SK-N-SH treated with all-trans-retinoic acid at 6 μM for 48 hours (cell line): Measurements from ENCODE around the gene DPYSL4.

Experiments used
- ATAC-seq: fragments of 200-7000 bp; cut with Tn5 transposase; 3 replicates; pipeline ENCODE4 v1.9.1; 2020; ENCODE audit warnings: mild to moderate bottlenecking, moderate library complexity
- ARNTL ChIP-seq: fragments of 450-650 bp; formaldehyde crosslinking; IDR thresholded peaks from 2 replicates; pipeline ENCODE4 v1.5.0; 2020; ENCODE audit warnings: low read depth, mild to moderate bottlenecking, moderate library complexity, borderline replicate concordance
- BACH2 ChIP-seq: fragments of 250-450 bp; sonication (Bioruptor Pico); IDR thresholded peaks from 2 replicates; pipeline ENCODE4 v1.9.0; 2021; ENCODE audit warnings: mild to moderate bottlenecking, borderline replicate concordance
- CSDC2 ChIP-seq: fragments of 250-450 bp; sonication (Bioruptor Pico); IDR thresholded peaks from 2 replicates; pipeline ENCODE4 v1.5.0; 2020; ENCODE audit warnings: mild to moderate bottlenecking, moderate library complexity
- ESRRG ChIP-seq: fragments of 250-450 bp; sonication (Bioruptor Pico); IDR thresholded peaks from 2 replicates; pipeline ENCODE4 v1.6.1; 2021; ENCODE audit warnings: mild to moderate bottlenecking
- GLIS3 ChIP-seq: fragments of 250-450 bp; sonication (Bioruptor Pico); IDR thresholded peaks from 2 replicates; pipeline ENCODE4 v1.5.0; 2020; ENCODE audit warnings: mild to moderate bottlenecking, moderate library complexity
- ISL1 ChIP-seq: fragments of 250-450 bp; sonication (Bioruptor Pico); IDR thresholded peaks from 2 replicates; pipeline ENCODE4 v2.1.2; 2022; ENCODE audit warnings: mild to moderate bottlenecking, moderate library complexity
- OSR1 ChIP-seq: fragments of 250-450 bp; sonication (Bioruptor Pico); IDR thresholded peaks from 2 replicates; pipeline ENCODE4 v1.8.0; 2022; ENCODE audit warnings: moderate library complexity, mild to moderate bottlenecking, inconsistent platforms
- PPARA ChIP-seq: fragments of 250-450 bp; sonication (Bioruptor Pico); IDR thresholded peaks from 2 replicates; pipeline ENCODE4 v1.5.0; 2020; ENCODE audit warnings: mild to moderate bottlenecking, borderline replicate concordance
- RARB ChIP-seq: fragments of 250-450 bp; sonication (Bioruptor Pico); IDR thresholded peaks from 2 replicates; pipeline ENCODE4 v1.8.0; 2021; ENCODE audit warnings: mild to moderate bottlenecking, moderate library complexity
- SNAI2 ChIP-seq: fragments of 250-450 bp; sonication (Bioruptor Pico); IDR thresholded peaks from 2 replicates; pipeline ENCODE4 v1.5.0; 2020; ENCODE audit warnings: mild to moderate bottlenecking, moderate library complexity
- TCF4 ChIP-seq: fragments of 250-450 bp; sonication (Bioruptor Pico); IDR thresholded peaks from 2 replicates; pipeline ENCODE4 v1.8.0; 2021; ENCODE audit warnings: mild to moderate bottlenecking, moderate library complexity, borderline replicate concordance
- ZC3H10 ChIP-seq: fragments of 250-450 bp; sonication (Bioruptor Pico); IDR thresholded peaks from 2 replicates; pipeline ENCODE4 v1.5.1; 2021; ENCODE audit warnings: mild to moderate bottlenecking, moderate library complexity
- ZFP3 ChIP-seq: fragments of 250-450 bp; sonication (Bioruptor Pico); IDR thresholded peaks from 2 replicates; pipeline ENCODE4 v1.5.0; 2020; ENCODE audit warnings: mild to moderate bottlenecking, moderate library complexity
- ZNF565 ChIP-seq: fragments of 450-650 bp; formaldehyde crosslinking; conservative IDR thresholded peaks from 2 replicates; pipeline ENCODE4 v1.5.0; 2020; ENCODE audit warnings: low read depth, mild to moderate bottlenecking, moderate library complexity
- ZNF70 ChIP-seq: fragments of 450-650 bp; formaldehyde crosslinking; IDR thresholded peaks from 2 replicates; pipeline ENCODE4 v1.5.0; 2020; ENCODE audit warnings: mild to moderate bottlenecking, moderate library complexity
- ZNF8 ChIP-seq: fragments of 450-650 bp; formaldehyde crosslinking; IDR thresholded peaks from 2 replicates; pipeline ENCODE4 v1.5.0; 2020; ENCODE audit warnings: mild to moderate bottlenecking, moderate library complexity
- TF ChIP-seq, protein P1 (sequence below): fragments of 250-450 bp; sonication (Bioruptor Pico); IDR thresholded peaks from 2 replicates; pipeline ENCODE4 v1.8.0; 2020; ENCODE audit warnings: mild to moderate bottlenecking, moderate library complexity, borderline replicate concordance
- TF ChIP-seq, protein P2 (sequence below): fragments of 250-450 bp; sonication (Bioruptor Pico); IDR thresholded peaks from 2 replicates; pipeline ENCODE4 v1.8.0; 2021; ENCODE audit warnings: low read depth, mild to moderate bottlenecking, moderate library complexity, borderline replicate concordance
- TF ChIP-seq, protein P3 (sequence below): fragments of 250-450 bp; sonication (Bioruptor Pico); IDR thresholded peaks from 2 replicates; pipeline ENCODE4 v1.5.1; 2020; ENCODE audit warnings: low read depth, mild to moderate bottlenecking, moderate library complexity
- TF ChIP-seq, protein P4 (sequence below): fragments of 250-450 bp; sonication (Bioruptor Pico); IDR thresholded peaks from 2 replicates; pipeline ENCODE4 v1.5.0; 2020; ENCODE audit warnings: mild to moderate bottlenecking, moderate library complexity
- TF ChIP-seq, protein P5 (sequence below): fragments of 250-450 bp; sonication (Bioruptor Pico); IDR thresholded peaks from 2 replicates; pipeline ENCODE4 v1.5.1; 2021; ENCODE audit warnings: mild to moderate bottlenecking, moderate library complexity

Gene DPYSL4

GRCh38 chr10:132246296-132246695 lies 59.5 kb downstream of the DPYSL4 start:
- ATAC-seq, result no peak
- TF ChIP-seq, protein P1, sequence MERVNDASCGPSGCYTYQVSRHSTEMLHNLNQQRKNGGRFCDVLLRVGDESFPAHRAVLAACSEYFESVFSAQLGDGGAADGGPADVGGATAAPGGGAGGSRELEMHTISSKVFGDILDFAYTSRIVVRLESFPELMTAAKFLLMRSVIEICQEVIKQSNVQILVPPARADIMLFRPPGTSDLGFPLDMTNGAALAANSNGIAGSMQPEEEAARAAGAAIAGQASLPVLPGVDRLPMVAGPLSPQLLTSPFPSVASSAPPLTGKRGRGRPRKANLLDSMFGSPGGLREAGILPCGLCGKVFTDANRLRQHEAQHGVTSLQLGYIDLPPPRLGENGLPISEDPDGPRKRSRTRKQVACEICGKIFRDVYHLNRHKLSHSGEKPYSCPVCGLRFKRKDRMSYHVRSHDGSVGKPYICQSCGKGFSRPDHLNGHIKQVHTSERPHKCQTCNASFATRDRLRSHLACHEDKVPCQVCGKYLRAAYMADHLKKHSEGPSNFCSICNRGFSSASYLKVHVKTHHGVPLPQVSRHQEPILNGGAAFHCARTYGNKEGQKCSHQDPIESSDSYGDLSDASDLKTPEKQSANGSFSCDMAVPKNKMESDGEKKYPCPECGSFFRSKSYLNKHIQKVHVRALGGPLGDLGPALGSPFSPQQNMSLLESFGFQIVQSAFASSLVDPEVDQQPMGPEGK (CRISPR knock-in tag), result no peak
- TF ChIP-seq ZFP3 (CRISPR knock-in tag) (no peak), PPARA (CRISPR knock-in tag) (no peak), ZC3H10 (CRISPR knock-in tag) (no peak), ARNTL (no peak), OSR1 (CRISPR knock-in tag) (no peak), RARB (CRISPR knock-in tag) (no peak), TCF4 (CRISPR knock-in tag) (no peak), ZNF565 (CRISPR knock-in tag) (no peak), SNAI2 (no peak), BACH2 (CRISPR knock-in tag) (no peak), CSDC2 (CRISPR knock-in tag) (no peak)
- TF ChIP-seq, protein P2, sequence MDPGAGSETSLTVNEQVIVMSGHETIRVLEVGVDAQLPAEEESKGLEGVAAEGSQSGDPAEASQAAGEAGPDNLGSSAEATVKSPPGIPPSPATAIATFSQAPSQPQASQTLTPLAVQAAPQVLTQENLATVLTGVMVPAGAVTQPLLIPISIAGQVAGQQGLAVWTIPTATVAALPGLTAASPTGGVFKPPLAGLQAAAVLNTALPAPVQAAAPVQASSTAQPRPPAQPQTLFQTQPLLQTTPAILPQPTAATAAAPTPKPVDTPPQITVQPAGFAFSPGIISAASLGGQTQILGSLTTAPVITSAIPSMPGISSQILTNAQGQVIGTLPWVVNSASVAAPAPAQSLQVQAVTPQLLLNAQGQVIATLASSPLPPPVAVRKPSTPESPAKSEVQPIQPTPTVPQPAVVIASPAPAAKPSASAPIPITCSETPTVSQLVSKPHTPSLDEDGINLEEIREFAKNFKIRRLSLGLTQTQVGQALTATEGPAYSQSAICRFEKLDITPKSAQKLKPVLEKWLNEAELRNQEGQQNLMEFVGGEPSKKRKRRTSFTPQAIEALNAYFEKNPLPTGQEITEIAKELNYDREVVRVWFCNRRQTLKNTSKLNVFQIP (CRISPR knock-in tag), result no peak
- TF ChIP-seq, protein P3, sequence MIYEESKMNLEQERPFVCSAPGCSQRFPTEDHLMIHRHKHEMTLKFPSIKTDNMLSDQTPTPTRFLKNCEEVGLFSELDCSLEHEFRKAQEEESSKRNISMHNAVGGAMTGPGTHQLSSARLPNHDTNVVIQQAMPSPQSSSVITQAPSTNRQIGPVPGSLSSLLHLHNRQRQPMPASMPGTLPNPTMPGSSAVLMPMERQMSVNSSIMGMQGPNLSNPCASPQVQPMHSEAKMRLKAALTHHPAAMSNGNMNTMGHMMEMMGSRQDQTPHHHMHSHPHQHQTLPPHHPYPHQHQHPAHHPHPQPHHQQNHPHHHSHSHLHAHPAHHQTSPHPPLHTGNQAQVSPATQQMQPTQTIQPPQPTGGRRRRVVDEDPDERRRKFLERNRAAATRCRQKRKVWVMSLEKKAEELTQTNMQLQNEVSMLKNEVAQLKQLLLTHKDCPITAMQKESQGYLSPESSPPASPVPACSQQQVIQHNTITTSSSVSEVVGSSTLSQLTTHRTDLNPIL (CRISPR knock-in tag), result no peak
- TF ChIP-seq, protein P4, sequence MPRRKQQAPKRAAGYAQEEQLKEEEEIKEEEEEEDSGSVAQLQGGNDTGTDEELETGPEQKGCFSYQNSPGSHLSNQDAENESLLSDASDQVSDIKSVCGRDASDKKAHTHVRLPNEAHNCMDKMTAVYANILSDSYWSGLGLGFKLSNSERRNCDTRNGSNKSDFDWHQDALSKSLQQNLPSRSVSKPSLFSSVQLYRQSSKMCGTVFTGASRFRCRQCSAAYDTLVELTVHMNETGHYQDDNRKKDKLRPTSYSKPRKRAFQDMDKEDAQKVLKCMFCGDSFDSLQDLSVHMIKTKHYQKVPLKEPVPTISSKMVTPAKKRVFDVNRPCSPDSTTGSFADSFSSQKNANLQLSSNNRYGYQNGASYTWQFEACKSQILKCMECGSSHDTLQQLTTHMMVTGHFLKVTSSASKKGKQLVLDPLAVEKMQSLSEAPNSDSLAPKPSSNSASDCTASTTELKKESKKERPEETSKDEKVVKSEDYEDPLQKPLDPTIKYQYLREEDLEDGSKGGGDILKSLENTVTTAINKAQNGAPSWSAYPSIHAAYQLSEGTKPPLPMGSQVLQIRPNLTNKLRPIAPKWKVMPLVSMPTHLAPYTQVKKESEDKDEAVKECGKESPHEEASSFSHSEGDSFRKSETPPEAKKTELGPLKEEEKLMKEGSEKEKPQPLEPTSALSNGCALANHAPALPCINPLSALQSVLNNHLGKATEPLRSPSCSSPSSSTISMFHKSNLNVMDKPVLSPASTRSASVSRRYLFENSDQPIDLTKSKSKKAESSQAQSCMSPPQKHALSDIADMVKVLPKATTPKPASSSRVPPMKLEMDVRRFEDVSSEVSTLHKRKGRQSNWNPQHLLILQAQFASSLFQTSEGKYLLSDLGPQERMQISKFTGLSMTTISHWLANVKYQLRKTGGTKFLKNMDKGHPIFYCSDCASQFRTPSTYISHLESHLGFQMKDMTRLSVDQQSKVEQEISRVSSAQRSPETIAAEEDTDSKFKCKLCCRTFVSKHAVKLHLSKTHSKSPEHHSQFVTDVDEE, result no peak
- TF ChIP-seq, protein P5, sequence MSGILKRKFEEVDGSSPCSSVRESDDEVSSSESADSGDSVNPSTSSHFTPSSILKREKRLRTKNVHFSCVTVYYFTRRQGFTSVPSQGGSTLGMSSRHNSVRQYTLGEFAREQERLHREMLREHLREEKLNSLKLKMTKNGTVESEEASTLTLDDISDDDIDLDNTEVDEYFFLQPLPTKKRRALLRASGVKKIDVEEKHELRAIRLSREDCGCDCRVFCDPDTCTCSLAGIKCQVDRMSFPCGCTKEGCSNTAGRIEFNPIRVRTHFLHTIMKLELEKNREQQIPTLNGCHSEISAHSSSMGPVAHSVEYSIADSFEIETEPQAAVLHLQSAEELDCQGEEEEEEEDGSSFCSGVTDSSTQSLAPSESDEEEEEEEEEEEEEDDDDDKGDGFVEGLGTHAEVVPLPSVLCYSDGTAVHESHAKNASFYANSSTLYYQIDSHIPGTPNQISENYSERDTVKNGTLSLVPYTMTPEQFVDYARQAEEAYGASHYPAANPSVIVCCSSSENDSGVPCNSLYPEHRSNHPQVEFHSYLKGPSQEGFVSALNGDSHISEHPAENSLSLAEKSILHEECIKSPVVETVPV (CRISPR knock-in tag), result no peak

GRCh38 chr10:132247943-132248342 lies 61.2 kb downstream of the DPYSL4 start:
- ATAC-seq, result no peak
- TF ChIP-seq ZFP3 (CRISPR knock-in tag) (no peak), ESRRG (no peak), SNAI2 (no peak), OSR1 (CRISPR knock-in tag) (no peak), BACH2 (CRISPR knock-in tag) (no peak), CSDC2 (CRISPR knock-in tag) (no peak), ISL1 (CRISPR knock-in tag) (no peak), TCF4 (CRISPR knock-in tag) (no peak), ARNTL (no peak), GLIS3 (CRISPR knock-in tag) (no peak), ZNF565 (CRISPR knock-in tag) (no peak), RARB (CRISPR knock-in tag) (no peak), ZNF8 (CRISPR knock-in tag) (no peak), PPARA (CRISPR knock-in tag) (no peak), ZNF70 (CRISPR knock-in tag) (no peak), ZC3H10 (CRISPR knock-in tag) (no peak)
- TF ChIP-seq, protein P2 (CRISPR knock-in tag), result no peak
- TF ChIP-seq, protein P5 (CRISPR knock-in tag), result no peak
- TF ChIP-seq, protein P1 (CRISPR knock-in tag), result no peak
